SJSA1 (cell line): Measurements from ENCODE around the gene TMEM247. TPM values are rescaled to one million over a fixed set of nuclear protein-coding genes. Genes with fewer than 3 reads are reported as not detected.

Experiments used
- DNase-seq, 2 experiments: peaks; one replicate each; pipeline ENCODE4 v3.0.0-alpha.2; 2015 to 2020; ENCODE audit warnings: low spot score in 2 of 2, low read depth in 1 of 2
- H3K27ac ChIP-seq: fragments of 250-450 bp; sonication (Bioruptor Pico); 2 replicates; pipeline ENCODE4 v1.5.1; 2020; ENCODE audit warnings: mild to moderate bottlenecking, moderate library complexity
- H3K27me3 ChIP-seq: fragments of 250-450 bp; sonication (Bioruptor Pico); replicated peaks from 2 replicates; pipeline ENCODE4 v1.5.1; 2020; ENCODE audit warnings: mild to moderate bottlenecking, moderate library complexity
- H3K36me3 ChIP-seq: fragments of 250-450 bp; sonication (Bioruptor Pico); 2 replicates; pipeline ENCODE4 v1.5.1; 2020; ENCODE audit warnings: mild to moderate bottlenecking
- H3K4me1 ChIP-seq: fragments of 250-450 bp; sonication (Bioruptor Pico); replicated peaks from 2 replicates; pipeline ENCODE4 v1.6.1; 2021; ENCODE audit warnings: mild to moderate bottlenecking
- H3K4me3 ChIP-seq: fragments of 250-450 bp; sonication (Bioruptor Pico); 2 replicates; pipeline ENCODE4 v1.5.1; 2020; ENCODE audit warnings: mild to moderate bottlenecking
- H3K9me3 ChIP-seq: fragments of 250-450 bp; sonication (Bioruptor Pico); replicated peaks from 2 replicates; pipeline ENCODE4 v1.5.1; 2020; ENCODE audit warnings: mild to moderate bottlenecking
- total RNA-seq: library from RNA; depleted of rRNA; stranded (reverse); fragments of >200 nt; shearing (Covaris generic); gene quantifications from 2 replicates; pipeline ENCODE4 v1.2.3, GENCODE V29; 2014

Gene TMEM247
- total RNA-seq, 1 experiment from 2014 or later, result not detected

DNA sequence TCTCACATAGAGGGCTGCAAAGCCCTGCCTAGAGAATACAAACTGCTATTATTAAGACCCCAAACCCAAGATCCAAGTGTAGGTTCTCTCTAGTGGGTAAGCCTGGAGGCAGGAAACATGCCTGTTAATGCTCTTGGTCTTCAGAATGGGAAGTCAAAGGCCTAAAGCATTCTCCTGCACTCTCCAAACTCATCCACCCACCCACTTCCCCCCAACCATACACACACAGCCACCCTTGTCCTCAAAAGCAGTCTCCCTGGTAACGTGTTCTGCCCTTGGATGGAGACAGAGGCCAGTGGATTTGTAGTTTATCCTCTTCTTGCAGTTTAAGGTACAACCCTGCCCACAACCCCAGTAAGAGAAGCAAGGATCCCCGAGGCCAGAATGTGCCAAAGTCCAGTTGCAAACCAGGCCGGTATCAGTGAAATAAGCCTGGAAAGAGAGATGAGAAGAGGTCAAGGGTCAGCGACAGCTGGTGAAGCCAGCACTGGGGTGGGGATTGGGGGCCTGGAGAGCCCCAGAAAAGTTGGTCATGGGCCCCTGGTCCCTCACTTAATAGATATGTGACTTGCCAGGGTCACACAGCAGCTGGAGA lies 23.0 kb downstream of the TMEM247 start:
- Histone ChIP-seq H3K9me3 (no peaks in the 10 kb centered on the region), H3K27me3 (no peaks in the 10 kb centered on the region), H3K27ac (no peak overlapping the region), H3K4me3 (no peak overlapping the region), H3K36me3 (no peaks in the 10 kb centered on the region), H3K4me1 (peaks cover 7% of the 10 kb centered on the region; the same call in 1 of the 2 replicates)
- no peak for DNase-seq

DNA sequence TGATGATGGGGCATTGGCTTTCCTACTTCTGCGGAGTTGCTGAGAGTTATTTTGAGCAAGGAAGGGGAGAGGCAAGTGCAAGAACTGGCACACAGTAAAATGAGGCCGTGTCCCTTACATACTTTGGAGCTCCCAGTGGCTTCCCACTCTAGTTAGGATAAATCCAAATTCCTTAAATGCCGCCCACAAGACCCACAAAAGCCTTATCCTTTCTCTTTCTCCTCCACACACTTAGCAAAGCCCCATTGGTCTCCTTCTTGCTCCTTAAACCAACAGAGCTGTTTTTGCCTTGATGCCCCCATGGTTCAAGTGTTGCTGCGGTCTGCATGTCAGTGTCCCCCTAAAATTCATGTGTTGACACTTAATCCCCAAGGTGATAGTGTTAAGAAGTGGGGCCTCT lies 24.3 kb downstream of the TMEM247 start:
- Histone ChIP-seq H3K9me3 (no peaks in the 10 kb centered on the region), H3K27ac (no peak overlapping the region), H3K27me3 (no peaks in the 10 kb centered on the region), H3K4me3 (no peak overlapping the region), H3K4me1 (peaks cover 7% of the 10 kb centered on the region; the same call in 1 of the 2 replicates), H3K36me3 (no peaks in the 10 kb centered on the region)
- no peak for DNase-seq

DNA sequence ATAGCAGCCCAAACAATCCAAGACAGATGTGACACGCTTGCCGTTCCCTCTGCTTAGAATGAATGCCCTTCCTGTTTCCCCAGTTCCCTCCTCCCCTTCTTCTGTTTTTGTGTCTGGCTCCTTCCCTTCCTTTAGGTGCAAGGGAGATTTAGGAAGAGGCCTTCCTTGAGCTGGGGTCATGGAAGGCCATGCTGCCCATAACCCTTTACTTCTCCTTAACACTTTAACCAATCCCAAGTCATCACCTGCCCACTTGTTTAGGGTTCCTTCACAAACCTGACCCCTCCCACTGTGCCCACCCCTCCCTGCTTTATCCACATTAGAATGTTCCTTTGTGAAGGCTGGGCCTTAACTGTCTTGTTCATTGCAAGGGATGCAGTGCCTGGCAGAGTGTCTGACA lies 24.9 kb downstream of the TMEM247 start:
- peaks cover 3% of the 10 kb centered on the region; the same call in 1 of the 2 replicates for H3K4me1 ChIP-seq

DNA sequence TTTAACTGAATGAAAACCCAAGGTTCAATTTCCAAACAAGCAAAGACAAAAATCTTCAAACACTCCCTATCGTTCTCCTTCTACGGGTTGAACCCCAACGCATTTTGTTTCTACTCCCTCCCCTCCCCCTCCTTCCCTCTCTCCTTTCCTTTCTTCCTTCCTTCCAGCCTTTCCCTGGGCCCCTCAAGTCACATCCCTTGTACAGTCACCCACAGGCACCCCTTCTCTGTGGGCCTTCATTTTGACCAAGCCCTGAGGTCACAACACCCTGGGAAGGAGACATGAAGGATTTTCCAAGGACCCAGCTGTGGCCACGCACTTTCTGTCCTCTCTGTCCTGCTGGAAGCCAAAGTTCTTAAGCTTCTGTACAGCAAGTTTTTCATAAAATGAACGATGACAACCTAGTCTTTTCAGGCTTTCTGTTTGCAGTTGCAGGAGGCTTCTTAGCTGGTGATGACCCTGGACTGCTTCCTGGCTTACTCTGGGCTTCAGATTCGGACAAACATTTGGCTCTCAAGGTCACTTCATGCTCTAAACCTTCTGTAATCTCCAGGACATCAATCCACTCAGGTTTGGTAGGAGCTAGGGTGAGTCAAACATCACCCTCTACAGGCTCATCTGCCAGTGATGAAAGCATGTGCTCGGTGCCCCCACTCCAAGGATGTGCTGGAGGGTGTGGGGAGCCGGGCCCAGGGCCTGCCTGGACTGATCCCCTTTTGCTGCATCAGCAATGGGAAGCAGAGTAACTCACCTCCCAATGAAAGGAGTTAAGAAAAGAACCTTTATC lies 25.5 kb downstream of the TMEM247 start:
- Histone ChIP-seq H3K4me1 (no peaks in the 10 kb centered on the region), H3K36me3 (no peaks in the 10 kb centered on the region), H3K9me3 (no peaks in the 10 kb centered on the region)

More for the DNA sequence above, 24.9 kb downstream of the TMEM247 start:
- Histone ChIP-seq H3K27me3 (no peaks in the 10 kb centered on the region), H3K4me3 (no peak overlapping the region), H3K36me3 (no peaks in the 10 kb centered on the region), H3K27ac (no peak overlapping the region), H3K9me3 (no peaks in the 10 kb centered on the region)
- DNase-seq, result no peak

DNA sequence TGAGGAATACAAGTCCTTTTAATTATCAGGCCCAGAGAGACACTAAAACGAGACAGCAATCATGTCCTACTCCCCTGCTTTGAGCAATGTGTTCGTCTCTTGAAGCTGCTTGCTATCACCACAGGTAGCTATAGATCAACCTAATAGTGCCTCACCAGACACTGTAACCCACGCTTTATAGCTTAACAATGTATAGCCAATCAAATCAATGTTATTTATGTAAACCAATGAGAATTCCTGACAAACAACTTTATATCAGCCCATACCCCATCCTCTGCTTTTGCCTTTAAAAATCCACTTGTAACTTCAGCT lies 26.1 kb downstream of the TMEM247 start:
- Histone ChIP-seq H3K4me3 (no peak overlapping the region), H3K4me1 (no peaks in the 10 kb centered on the region), H3K27me3 (no peaks in the 10 kb centered on the region), H3K36me3 (no peaks in the 10 kb centered on the region), H3K9me3 (no peaks in the 10 kb centered on the region), H3K27ac (no peak overlapping the region)
- DNase-seq, result no peak

More for the DNA sequence above, 25.5 kb downstream of the TMEM247 start:
- no peaks in the 10 kb centered on the region for H3K27me3 ChIP-seq
- H3K4me3 ChIP-seq, result no peak overlapping the region
- DNase-seq, result no peak
- no peak overlapping the region for H3K27ac ChIP-seq

DNA sequence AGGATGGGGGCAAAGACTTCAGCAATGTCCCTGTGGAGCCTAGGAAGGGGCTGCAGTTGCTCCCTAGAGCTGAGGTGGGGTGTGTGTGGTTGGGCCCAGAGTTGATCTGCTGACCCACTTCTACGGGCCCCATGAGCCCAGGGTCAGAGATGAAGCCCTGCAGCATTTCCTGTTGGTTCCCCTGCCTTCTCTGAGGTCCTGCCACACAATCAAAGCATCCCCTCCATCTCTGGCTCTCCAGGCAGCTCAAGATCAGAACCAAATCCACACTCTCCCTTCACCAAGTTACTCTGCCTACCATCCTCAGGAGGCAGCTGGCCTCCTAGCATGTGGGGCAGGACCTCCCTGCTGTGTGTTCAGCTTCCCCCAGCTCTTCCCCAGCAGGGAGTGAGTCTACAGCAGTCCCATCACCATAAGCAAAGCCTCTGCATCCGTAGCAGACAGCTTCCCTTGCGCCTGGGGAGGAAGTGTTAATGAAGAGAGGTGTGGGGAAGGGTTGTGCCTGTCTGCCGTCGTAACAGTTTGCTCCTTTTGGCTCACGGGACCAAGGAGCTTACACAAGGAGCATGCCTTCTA lies 26.9 kb downstream of the TMEM247 start:
- Histone ChIP-seq H3K4me1 (no peaks in the 10 kb centered on the region), H3K4me3 (no peak overlapping the region), H3K36me3 (no peaks in the 10 kb centered on the region), H3K9me3 (no peaks in the 10 kb centered on the region), H3K27me3 (no peaks in the 10 kb centered on the region), H3K27ac (no peak overlapping the region)
- no peak for DNase-seq

DNA sequence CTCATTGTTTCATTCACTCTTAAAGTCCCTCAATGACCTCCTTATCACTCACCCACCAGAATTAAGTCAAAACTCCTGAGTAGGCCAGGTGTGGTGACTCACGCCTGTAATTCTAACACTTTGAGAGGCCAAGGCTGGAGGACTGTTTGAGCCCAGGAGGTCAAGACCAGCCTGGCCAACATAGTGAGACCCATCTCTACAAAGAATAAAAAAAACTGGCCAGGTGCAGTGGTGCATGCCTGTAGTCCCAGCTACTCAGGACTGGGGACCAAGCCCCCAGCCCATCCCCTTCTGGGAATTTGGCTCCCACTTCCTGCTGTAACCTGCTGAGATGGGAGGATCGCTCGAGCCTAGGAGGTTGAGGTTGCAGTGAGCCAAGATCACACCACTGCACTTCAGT lies 28.9 kb downstream of the TMEM247 start:
- Histone ChIP-seq H3K27me3 (no peaks in the 10 kb centered on the region), H3K9me3 (no peaks in the 10 kb centered on the region), H3K36me3 (no peaks in the 10 kb centered on the region), H3K4me3 (no peak overlapping the region), H3K4me1 (no peaks in the 10 kb centered on the region), H3K27ac (no peak overlapping the region)
- DNase-seq, result no peak

DNA sequence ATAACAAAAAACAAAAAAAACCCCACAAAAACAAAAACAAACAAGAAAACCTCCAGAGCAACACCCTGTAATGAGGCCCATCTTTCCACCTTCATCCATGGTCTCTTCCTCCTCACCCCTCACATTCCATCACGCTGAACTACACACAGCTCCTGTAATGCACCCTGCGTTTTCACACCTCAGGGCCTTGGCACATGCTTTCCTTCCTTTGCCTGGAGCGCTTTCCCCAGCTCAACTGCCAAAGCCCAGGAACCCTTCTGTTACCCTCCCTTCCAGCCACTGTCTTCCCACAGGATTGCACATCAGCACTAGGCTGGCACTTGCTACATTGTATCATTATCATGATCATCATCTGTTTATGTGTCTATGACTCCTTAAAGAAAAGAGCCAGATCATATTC lies 29.4 kb downstream of the TMEM247 start:
- Histone ChIP-seq H3K9me3 (no peaks in the 10 kb centered on the region), H3K4me3 (no peak overlapping the region)

DNA sequence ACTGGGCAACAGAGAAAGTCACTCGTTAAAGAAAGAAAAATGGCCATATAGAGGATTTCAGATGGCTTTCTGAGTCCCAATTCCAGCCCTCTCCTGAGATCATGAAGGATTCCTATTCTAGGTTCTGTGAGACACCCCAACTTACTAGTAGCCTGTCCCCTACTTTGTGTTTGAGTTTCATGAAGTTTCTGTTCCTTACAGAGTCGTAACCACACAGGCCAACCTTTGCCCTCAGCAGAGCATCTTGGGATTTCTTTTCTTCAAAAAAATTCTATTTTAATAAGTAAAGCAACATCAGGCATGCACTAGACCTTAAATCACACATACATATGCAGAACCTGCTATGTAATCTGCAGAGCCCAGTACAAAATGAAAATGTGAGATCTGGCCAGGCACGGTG lies 30.4 kb downstream of the TMEM247 start:
- Histone ChIP-seq H3K27me3 (no peaks in the 10 kb centered on the region), H3K4me1 (no peaks in the 10 kb centered on the region), H3K27ac (no peak overlapping the region), H3K4me3 (no peak overlapping the region), H3K36me3 (no peaks in the 10 kb centered on the region), H3K9me3 (no peaks in the 10 kb centered on the region)
- DNase-seq, result no peak

More for the DNA sequence above, 29.4 kb downstream of the TMEM247 start:
- Histone ChIP-seq H3K27ac (no peak overlapping the region), H3K4me1 (no peaks in the 10 kb centered on the region), H3K36me3 (no peaks in the 10 kb centered on the region), H3K27me3 (no peaks in the 10 kb centered on the region)
- no peak for DNase-seq

DNA sequence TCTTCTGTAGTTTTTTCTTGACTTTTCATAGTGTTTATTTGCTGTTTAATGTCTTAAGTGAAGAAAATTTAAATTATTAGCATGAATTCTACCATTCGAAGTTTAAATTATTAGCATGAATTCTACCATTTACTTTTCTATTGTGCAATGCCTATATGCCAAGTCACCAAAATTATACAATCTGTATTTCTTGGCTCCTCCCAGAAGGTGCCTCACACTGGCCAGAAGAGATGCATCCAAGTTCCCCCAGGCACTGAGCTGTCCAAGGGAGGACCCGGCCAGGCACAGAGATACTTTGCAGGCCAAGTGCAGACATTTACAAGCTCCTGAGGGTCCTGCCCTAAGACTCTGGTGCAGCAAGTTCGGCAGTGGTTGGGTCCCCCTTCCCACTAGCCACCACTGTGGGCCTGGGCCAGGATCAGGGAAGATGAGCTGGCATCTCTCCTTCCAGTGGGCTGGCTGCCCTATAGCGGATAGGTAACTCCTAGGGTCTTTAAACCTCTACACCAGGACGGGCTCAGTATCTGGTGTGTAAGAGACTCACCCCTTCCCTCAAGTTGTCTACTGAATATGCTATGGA lies 31.3 kb downstream of the TMEM247 start:
- Histone ChIP-seq H3K4me3 (no peak overlapping the region), H3K36me3 (no peaks in the 10 kb centered on the region), H3K27ac (no peak overlapping the region), H3K27me3 (no peaks in the 10 kb centered on the region), H3K4me1 (no peaks in the 10 kb centered on the region), H3K9me3 (no peaks in the 10 kb centered on the region)
- DNase-seq, result no peak

DNA sequence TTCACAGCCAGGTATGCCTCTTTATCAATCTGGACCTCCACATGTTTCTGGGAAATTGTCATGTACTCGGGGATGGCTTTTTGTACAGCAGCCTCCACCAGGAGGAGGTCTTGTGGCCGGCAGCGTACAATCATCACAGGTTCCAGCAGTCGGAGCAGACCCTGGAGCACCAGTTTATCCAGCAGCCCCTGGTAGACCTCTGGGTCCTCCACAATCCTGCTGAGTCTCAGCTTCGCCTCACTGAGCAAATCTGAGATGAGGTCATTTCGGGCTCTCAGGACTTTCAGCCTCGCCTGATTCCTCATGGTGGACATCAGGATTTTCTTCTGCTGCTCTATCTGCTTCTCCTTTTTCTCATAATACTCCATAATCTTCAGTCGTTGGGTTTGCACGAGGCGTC lies 32.8 kb downstream of the TMEM247 start:
- Histone ChIP-seq H3K36me3 (no peaks in the 10 kb centered on the region), H3K9me3 (no peaks in the 10 kb centered on the region), H3K4me3 (no peak overlapping the region), H3K4me1 (no peaks in the 10 kb centered on the region), H3K27me3 (no peaks in the 10 kb centered on the region), H3K27ac (no peak overlapping the region)
- no peak for DNase-seq

DNA sequence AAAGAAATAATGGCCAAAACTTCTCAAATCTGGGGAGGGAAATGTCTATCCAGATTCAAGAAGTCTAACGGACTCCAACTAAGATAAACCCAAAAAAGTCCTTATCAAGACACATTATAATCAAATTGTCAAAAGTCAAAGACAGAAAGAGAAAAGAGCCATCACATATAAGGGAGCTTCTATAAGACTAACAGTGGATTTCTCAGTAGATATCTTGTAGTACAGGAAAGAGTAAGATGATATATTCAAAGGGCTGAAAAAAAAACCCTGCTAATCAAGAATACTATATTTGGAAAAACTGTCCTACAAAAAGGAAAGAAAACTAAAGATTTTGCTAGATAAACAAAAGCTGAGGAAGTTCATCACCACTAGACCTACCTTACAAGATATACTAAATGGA lies 35.4 kb downstream of the TMEM247 start:
- DNase-seq, result no peak
- Histone ChIP-seq H3K27ac (no peak overlapping the region), H3K4me1 (no peaks in the 10 kb centered on the region), H3K36me3 (no peaks in the 10 kb centered on the region), H3K9me3 (no peaks in the 10 kb centered on the region), H3K27me3 (no peaks in the 10 kb centered on the region), H3K4me3 (no peak overlapping the region)

DNA sequence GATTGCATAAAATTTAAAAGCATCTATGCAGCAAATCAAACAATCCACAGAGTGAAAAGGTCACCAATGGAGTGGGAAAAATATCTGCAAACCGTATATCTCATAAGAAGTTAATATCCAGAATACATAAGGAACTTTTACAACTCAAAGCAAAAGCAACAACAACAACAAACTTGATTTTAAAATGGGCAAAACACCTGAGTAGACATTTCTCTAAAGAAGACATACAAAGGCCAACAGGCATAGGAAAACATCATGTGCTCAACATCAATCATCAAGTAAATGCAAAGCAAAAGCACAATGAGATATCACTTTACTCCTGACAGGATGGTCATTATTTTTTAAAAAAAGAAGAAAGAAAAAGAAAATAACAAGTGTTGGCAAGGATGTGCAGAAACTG lies 38.1 kb downstream of the TMEM247 start:
- Histone ChIP-seq H3K4me3 (no peak overlapping the region), H3K4me1 (no peaks in the 10 kb centered on the region), H3K9me3 (no peaks in the 10 kb centered on the region), H3K27ac (no peak overlapping the region), H3K36me3 (no peaks in the 10 kb centered on the region), H3K27me3 (no peaks in the 10 kb centered on the region)
- no peak for DNase-seq

DNA sequence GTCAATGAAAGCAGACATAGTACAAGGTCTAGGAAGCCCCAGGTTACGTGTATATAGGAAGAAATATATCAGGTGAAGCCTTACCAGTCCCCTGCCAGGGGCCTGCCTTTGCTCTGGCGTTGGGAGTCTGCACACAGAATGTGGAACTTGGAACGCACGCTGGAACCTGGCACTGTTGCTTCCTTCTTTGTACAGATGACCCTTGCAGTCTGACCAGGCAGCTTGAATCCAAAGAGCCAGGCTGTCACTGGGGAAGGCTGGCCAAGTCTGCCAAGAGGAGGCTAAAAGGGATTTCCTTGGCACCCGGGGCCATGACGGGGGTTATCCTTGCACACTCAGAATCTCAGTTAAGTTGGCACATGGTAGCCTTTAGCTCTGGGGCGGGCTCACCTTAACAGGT lies 39.5 kb downstream of the TMEM247 start:
- Histone ChIP-seq H3K27me3 (no peaks in the 10 kb centered on the region), H3K4me3 (no peak overlapping the region), H3K27ac (no peak overlapping the region), H3K36me3 (no peaks in the 10 kb centered on the region), H3K4me1 (no peaks in the 10 kb centered on the region), H3K9me3 (no peaks in the 10 kb centered on the region)
- no peak for DNase-seq
